ACC112 (cell line): ENCODE results near the gene FUT4.

Experiments used
- H2AFZ ChIP-seq: fragments of 200-600 bp; sonication (generic); one replicate; pipeline ENCODE4 v1.6.0; 2017; ENCODE audit warnings: antibody characterized with exemption, low read length; ENCODE audit not compliant: unreplicated experiment
- H3K27ac ChIP-seq: fragments of 200-600 bp; sonication (generic); 2 replicates; pipeline ENCODE4 v1.5.1; 2014; ENCODE audit warnings: low read depth, mild to moderate bottlenecking, antibody characterized with exemption, low read length, moderate library complexity
- H3K27me3 ChIP-seq: fragments of 200-600 bp; sonication (generic); 2 replicates; pipeline ENCODE4 v1.6.1; 2014; ENCODE audit warnings: mild to moderate bottlenecking, antibody characterized with exemption, low read length, moderate library complexity, mixed read lengths; ENCODE audit not compliant: insufficient read depth
- H3K36me3 ChIP-seq: fragments of 200-600 bp; sonication (generic); 2 replicates; pipeline ENCODE4 v1.6.1; 2016; ENCODE audit warnings: mild to moderate bottlenecking, antibody characterized with exemption, low read length, moderate library complexity, mixed read lengths; ENCODE audit not compliant: insufficient read depth
- H3K4me1 ChIP-seq: fragments of 200-600 bp; sonication (generic); one replicate; pipeline ENCODE4 v1.6.1; 2016; ENCODE audit warnings: low read length, mixed read lengths; ENCODE audit not compliant: insufficient read depth, unreplicated experiment, control insufficient read depth
- H3K4me3 ChIP-seq: fragments of 200-600 bp; sonication (generic); 2 replicates; pipeline ENCODE4 v1.5.1; 2014; ENCODE audit warnings: mild to moderate bottlenecking, low read depth, low read length
- H3K79me2 ChIP-seq: fragments of 200-600 bp; sonication (generic); one replicate; pipeline ENCODE4 v1.6.0; 2016; ENCODE audit warnings: low read length; ENCODE audit not compliant: control insufficient read depth, unreplicated experiment, insufficient read depth

The FUT4 gene

GRCh38 chr11:94516725-94517124 is 27.0 kb upstream of the FUT4 start:
- no peaks in the 10 kb centered on the region for H3K36me3 ChIP-seq
- H2AFZ ChIP-seq = no peak overlapping the region
- H3K27me3 ChIP-seq = 0 out of 2 replicates have a peak, but pooled peaks cover 7% of the 10 kb centered on the region
- H3K27ac ChIP-seq = no peak overlapping the region
- H3K79me2 ChIP-seq = no peaks in the 10 kb centered on the region
- H3K4me3 ChIP-seq = no peak overlapping the region
- H3K4me1 ChIP-seq = no peaks in the 10 kb centered on the region

GRCh38 chr11:94518300-94518699 is 25.4 kb upstream of the FUT4 start:
- no peak overlapping the region for H3K4me3 ChIP-seq
- 0 out of 2 replicates have a peak, but pooled peaks cover 7% of the 10 kb centered on the region for H3K27me3 ChIP-seq
- no peaks in the 10 kb centered on the region for H3K79me2 ChIP-seq
- no peak overlapping the region for H3K27ac ChIP-seq
- H2AFZ ChIP-seq = no peak overlapping the region
- no peaks in the 10 kb centered on the region for H3K36me3 ChIP-seq
- H3K4me1 ChIP-seq = no peaks in the 10 kb centered on the region

- no peaks in the 10 kb centered on the region for H3K4me1 ChIP-seq
- no peaks in the 10 kb centered on the region for H3K79me2 ChIP-seq
- no peak overlapping the region for H3K27ac ChIP-seq
- H3K27me3 ChIP-seq = 0 out of 2 replicates have a peak, but pooled peaks cover 7% of the 10 kb centered on the region
- peak overlapping the region; percentile 35 for H2AFZ ChIP-seq
- no peaks in the 10 kb centered on the region for H3K36me3 ChIP-seq
- H3K4me3 ChIP-seq = no peak overlapping the region
These were observed 24.1 kb upstream of the FUT4 start for GRCh38 chr11:94519478-94520084.

- no peaks in the 10 kb centered on the region for H3K4me1 ChIP-seq
- H3K27me3 ChIP-seq = no peaks in the 10 kb centered on the region
- H3K36me3 ChIP-seq = no peaks in the 10 kb centered on the region
- H3K27ac ChIP-seq = no peak overlapping the region
- H2AFZ ChIP-seq = no peak overlapping the region
- H3K79me2 ChIP-seq = no peaks in the 10 kb centered on the region
- H3K4me3 ChIP-seq = no peak overlapping the region
These were observed 22.0 kb upstream of the FUT4 start for GRCh38 chr11:94521684-94522083.

DNA sequence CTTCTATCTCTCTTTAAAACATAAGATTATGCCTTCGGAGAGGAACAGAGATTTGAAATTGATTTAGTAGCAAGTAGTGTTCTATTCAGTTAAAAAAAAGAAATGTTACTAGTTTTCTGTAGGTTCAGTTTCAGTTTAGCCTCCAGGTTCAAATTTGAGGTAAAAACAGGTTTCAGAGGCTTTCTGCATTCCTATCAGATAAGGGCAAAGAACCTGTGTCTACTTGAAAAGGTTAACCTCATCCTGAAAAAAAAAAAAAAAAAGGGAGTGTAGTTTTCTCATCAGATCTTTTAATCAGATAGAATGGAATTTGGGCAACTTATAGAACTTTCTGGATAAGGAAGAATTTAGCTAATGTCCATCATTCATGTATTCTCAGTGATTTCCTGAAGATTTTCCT is 19.4 kb upstream of the FUT4 start:
- H3K4me1 ChIP-seq = no peaks in the 10 kb centered on the region
- H3K79me2 ChIP-seq = no peaks in the 10 kb centered on the region
- no peak overlapping the region for H3K4me3 ChIP-seq
- H2AFZ ChIP-seq = no peak overlapping the region
- H3K27ac ChIP-seq = no peak overlapping the region
- no peaks in the 10 kb centered on the region for H3K36me3 ChIP-seq
- H3K27me3 ChIP-seq = no peaks in the 10 kb centered on the region

- Histone ChIP-seq H3K4me1 (no peaks in the 10 kb centered on the region), H2AFZ (no peak overlapping the region), H3K79me2 (no peaks in the 10 kb centered on the region), H3K36me3 (no peaks in the 10 kb centered on the region), H3K27me3 (no peaks in the 10 kb centered on the region), H3K27ac (no peak overlapping the region), H3K4me3 (no peak overlapping the region)
These were observed 18.0 kb upstream of the FUT4 start for GRCh38 chr11:94525546-94526324.

- H3K27ac ChIP-seq = no peak overlapping the region
- no peaks in the 10 kb centered on the region for H3K79me2 ChIP-seq
- H3K36me3 ChIP-seq = no peaks in the 10 kb centered on the region
- no peak overlapping the region for H3K4me3 ChIP-seq
- no peaks in the 10 kb centered on the region for H3K27me3 ChIP-seq
- no peaks in the 10 kb centered on the region for H3K4me1 ChIP-seq
- H2AFZ ChIP-seq = no peak overlapping the region
These were observed 16.9 kb upstream of the FUT4 start for GRCh38 chr11:94526645-94527438.

GRCh38 chr11:94528551-94528950 is 15.2 kb upstream of the FUT4 start:
- no peaks in the 10 kb centered on the region for H3K4me1 ChIP-seq
- no peak overlapping the region for H3K27ac ChIP-seq
- no peak overlapping the region for H3K4me3 ChIP-seq
- H3K79me2 ChIP-seq = no peaks in the 10 kb centered on the region
- H3K27me3 ChIP-seq = no peaks in the 10 kb centered on the region
- no peaks in the 10 kb centered on the region for H3K36me3 ChIP-seq
- H2AFZ ChIP-seq = no peak overlapping the region

DNA sequence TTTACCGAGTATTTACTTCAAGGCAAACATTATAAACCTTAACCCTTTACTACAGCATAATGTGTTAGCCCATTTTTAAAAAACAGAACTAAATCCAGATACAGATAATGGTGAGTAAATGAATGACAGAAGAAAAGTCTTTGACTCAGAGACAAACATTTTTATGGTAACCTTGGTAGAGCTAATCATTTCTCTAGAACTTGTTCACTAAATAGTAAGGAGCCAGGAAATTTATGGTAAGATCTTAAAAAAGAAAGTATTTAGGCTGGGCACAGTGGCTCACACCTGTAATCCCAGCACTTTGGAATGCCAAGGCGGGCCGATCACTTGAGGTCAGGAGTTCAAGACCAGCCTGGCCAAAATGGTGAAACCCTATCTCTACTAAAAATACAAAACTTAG is 11.5 kb upstream of the FUT4 start:
- no peaks in the 10 kb centered on the region for H3K79me2 ChIP-seq
- H3K27ac ChIP-seq = no peak overlapping the region
- no peaks in the 10 kb centered on the region for H3K36me3 ChIP-seq
- peaks cover 10% of the 10 kb centered on the region for H3K4me1 ChIP-seq
- H3K4me3 ChIP-seq = no peak overlapping the region
- no peaks in the 10 kb centered on the region for H3K27me3 ChIP-seq
- H2AFZ ChIP-seq = no peak overlapping the region

DNA sequence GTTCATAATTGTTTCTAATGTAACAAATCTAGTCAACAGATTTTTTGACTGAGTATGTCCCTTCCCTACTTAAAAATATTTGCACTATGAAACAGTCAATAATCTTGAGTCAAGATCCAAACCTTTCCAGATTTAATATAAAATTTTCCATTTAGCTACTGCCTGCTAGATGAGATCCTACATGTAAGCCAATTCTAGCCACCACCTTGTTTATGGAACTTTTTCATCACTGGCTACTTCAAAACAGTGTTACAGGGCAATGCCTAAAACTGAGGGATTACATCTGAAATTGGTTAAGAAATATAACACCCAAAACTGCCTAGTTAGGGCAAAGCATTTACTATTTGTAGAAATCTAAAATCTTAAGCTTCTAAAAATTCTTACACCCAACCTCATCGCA is 10.5 kb upstream of the FUT4 start:
- Histone ChIP-seq H2AFZ (peak overlapping the region; percentile 87), H3K79me2 (no peaks in the 10 kb centered on the region), H3K36me3 (no peaks in the 10 kb centered on the region), H3K4me1 (peaks cover 16% of the 10 kb centered on the region), H3K27me3 (no peaks in the 10 kb centered on the region), H3K27ac (no peak overlapping the region), H3K4me3 (no peak overlapping the region)
